Measurements from ENCODE around the gene ANKRD39.
A peak's percentile ranks its signal among the peaks of the same experiment; 100 is the strongest.

ANKRD39 gene

GRCh38 chr2:96885432-96886347 lies 27.9 kb upstream of the ANKRD39 start:
- no peak for DNase-seq

DNA sequence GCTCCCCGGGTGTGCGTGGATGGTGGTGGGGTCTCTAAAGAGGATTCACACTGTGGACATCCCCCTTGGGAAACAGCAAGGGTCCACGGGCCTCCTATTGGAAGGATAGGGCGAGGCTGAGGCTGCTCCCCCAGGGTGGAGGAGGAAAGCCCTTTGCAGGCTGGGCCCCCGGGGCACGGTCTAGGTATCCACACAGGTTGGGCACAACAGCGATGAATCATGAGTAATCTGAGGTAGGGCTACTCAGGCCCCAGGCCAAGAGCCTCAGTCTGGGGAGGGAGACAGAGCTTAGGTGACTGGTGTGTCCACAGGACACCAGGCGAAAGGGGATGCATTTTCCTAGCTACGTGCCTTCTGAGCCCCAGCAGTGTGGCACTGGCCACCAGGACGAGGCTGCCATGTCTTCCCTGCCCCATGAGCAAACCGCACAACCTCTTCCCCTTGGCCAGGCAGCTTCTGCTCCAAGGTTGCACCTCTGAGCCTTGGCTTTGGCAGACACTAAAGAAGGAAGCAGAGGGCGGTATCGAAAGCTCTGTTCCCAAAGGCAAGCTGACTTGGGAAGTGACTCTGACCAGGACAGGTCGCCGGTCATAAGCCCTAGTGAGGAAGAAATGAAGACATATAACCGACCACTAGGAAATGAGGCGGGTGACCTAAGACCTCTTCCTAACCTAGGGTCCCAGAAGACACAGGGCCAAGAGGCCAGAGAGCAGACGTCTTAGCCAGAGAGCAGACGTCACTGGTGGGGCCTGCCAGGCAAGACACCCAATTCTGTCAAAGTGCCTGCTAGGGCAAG lies 26.7 kb upstream of the ANKRD39 start:
- DNase-seq = no peak

GRCh38 chr2:96883306-96883705 lies 25.5 kb upstream of the ANKRD39 start:
- DNase-seq = no peak

DNA sequence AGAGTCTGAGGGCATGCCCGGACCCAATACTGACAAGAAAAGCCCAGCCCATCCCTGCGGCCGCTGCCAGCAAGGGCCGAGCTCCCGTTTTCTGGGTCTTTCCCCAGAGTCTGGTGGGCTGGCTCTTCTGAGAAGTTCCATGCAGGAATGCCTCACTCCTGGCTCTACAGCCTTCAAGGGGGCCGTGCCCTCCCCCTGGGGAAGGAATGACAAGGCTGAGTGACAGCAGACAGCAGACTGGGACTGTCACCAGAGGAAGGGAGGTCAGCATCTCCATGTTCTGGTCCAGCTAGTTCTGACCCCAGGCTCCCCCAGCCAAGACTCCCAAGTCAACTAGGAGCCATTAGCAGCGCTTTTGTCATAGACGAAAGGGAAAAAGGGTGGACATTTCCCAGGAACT lies 25.1 kb upstream of the ANKRD39 start:
- DNase-seq = no peak

DNA sequence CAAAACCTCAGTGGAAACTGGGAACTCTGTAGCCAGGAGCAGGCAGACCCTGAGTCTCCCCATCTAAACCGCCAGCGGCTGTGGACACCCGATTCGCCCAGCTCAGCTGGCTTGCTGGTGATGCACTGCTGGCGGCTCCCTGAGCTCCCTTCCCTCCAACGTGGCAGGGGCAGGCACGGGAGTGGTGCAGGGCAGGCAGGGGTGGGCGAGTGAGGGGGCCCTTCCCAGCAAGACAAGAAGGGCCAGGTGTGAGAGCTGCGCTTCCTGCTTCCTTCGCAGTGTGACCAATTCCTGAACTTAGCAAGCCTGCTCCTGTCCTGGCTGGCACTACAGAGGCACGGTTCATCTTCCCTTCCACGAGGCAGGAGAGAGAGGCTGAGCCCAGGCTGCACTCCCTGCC lies 24.4 kb upstream of the ANKRD39 start:
- DNase-seq = no peak

- DNase-seq = no peak
Measured at GRCh38 chr2:96881349-96882195, 23.8 kb upstream of the ANKRD39 start.

DNA sequence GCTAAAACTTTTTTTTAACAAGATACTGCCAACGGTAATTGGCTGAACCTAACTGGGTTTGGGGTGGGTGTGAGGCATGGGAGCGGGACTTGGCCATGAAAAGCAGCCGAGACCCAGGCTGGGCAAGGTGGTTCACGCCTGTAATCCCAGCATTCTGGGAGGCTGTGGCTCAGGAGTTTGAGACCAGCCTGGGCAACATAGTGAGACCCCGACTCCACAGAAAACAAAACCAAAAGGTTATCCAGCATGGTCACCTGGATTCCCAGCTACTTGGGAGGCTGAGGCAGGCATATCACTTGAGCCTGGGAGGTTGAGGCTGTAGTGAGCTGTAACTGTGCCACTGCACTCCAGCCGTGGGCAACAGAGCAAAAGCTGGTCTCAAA lies 23.1 kb upstream of the ANKRD39 start:
- DNase-seq = no peak

GRCh38 chr2:96879545-96880040 lies 21.8 kb upstream of the ANKRD39 start:
- DNase-seq = no peak

- DNase-seq = no peak
Measured at GRCh38 chr2:96878796-96879544, 21.2 kb upstream of the ANKRD39 start.

GRCh38 chr2:96878171-96878570 lies 20.4 kb upstream of the ANKRD39 start:
- DNase-seq = no peak

DNA sequence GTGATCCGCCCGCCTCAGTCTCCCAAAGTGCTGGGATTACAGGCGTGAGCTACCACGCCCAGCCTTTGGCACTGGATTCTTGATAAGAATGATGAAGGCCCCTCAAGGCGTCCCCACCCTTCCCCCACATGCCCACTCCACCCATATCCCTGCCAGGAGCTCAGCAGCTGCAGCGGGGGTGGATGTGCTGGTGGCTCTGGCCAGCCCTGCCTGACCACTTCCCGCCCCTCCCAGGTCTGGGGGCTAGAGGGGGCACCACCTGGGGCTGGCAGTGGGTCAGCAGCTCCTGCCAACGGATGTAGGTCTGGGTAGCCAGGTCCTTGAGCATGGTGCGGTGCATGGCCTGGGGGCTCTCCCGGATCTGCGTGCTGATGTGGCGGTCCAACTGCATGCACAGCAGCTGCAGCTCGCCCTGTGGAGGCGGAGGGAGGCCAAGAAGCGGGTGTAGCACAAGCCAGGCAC lies 19.8 kb upstream of the ANKRD39 start:
- no peak for DNase-seq

DNA sequence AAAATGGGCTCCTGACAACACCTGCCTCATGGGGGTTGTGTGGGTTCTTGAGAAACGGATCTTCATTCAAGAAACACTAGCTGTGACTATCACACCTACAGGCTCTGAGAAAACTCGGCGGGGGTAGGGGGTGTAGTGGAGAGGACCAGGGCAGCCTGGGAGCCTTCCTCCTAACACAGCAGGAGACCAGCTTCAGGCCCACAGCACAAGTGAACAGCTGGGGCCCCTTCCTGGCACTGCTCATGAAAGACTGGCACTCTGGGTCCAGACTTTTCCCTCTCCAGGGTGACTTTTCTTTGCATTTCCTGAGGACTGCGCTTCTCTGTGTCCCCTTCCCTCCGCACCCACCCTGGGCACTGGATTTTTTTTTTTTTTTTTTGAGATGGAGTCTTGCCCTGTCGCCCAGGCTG lies 19.2 kb upstream of the ANKRD39 start:
- DNase-seq = no peak

- no peak for DNase-seq
Measured at GRCh38 chr2:96876269-96877041, 18.6 kb upstream of the ANKRD39 start.

DNA sequence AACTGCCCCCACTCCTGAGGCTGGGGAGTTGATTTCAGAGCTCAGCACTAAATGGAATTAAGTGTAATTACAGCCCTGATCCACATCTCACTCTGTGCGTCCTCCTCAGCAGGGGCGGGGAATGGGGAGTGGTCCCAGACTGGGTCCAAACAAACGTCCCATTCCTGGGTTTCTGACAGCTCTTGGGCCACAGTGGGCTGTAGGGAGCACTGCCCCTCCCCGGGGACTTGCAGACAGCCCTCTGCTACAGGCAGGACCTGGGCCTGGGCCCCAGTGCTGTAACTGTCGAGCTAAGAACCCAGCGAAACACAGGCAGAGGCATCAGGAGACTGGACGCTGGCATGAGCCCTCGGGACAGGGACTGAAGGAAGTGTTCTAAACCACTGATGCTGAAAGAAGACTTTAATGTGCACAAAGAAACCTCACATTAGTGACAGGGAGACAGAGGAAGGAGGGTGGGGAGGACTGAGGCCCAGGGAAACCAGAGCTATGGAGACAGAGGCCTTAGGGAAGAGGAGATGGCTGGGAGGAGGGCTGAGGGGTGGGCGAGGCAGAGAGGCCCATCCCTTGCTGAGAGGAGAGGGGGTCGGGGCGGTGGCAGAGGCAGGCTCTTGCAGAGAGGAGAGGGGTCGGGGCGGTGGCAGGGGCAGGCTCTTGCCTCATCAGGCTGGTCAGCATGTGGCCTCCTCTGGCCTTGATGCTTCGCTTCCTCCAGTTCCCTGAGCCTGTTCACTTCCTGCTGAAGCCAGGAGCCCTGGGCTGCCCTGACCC lies 17.9 kb upstream of the ANKRD39 start:
- DNase-seq = no peak

DNA sequence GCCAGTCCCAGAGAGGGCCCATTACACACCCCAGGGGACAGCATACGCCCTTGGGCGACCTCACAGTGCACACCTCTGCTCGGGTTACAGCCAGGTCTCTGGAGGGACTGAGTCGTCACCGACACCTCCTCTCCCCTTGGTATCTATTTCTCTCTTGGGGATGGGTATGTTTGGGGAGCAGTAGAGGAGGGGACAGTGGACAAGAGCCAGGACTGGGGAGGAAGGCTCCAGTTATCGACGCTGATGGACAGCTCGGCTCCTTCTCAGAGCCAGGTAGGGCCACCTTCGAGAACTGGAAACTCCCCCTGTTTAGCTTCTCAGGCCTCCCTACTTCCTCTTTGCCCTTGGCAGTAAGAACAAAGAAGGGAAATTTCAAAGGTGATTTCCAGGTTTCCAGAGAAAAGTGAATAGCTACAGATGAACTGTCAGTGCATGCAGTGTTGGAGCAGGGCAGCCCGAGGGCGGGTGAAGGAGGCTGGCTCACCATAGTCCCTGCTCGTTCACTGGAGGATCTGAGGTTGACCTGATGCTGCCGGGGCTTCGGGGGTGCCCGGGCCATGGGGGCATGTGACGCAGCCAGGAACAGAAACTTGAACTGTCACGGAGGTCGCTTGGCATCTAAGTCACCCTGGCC lies 16.5 kb upstream of the ANKRD39 start:
- DNase-seq = peak; percentile 35

GRCh38 chr2:96873651-96874096 lies 15.9 kb upstream of the ANKRD39 start:
- no peak for DNase-seq

DNA sequence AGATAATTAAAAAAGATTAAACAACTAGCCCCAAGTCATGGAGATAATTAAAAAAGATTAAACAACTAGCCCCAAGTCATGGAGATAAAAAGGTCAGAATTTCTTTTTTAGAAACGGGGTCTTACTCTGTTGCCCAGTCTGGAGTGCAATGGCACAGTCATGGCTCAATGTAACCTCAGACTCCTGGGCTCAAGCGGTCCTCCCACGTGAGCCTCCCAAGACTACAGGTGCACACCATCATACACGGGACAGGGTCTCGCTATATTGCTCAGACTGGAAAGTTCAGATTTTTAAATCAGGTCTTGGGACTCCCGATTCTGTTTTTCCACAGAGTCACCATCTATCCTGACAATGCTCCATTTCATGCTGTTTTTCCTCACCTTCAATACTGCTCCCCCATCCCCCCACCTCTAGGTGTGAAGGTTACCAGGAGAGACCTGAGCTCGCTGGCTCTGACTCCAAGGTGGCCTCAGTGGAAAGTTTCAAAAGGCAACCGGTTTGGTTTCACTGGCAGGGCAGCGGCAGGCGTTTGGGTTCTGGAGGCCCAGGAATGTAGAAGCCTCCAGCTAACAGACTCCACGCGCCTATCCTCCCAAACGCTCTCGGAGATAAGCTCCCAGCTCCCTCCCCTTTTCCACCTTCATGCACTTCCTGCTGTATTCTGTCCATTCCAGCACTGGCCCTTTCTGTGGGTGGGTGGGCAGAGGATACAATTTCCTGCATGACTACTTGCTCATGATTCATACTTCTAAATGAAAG lies 15.0 kb upstream of the ANKRD39 start:
- no peak for DNase-seq

- peak; percentile 67 for DNase-seq
Measured at GRCh38 chr2:96870626-96871255, 12.9 kb upstream of the ANKRD39 start.
